Measurements from ENCODE around the gene THUMPD1.

THUMPD1 gene

GRCh38 chr16:20734056-20734455, 7.6 kb downstream of the THUMPD1 start:
- Histone ChIP-seq H3K4me3 (replicated peaks; ENCODE audit: insufficient read depth, low read length) (no peak overlapping the region), H3K27me3 (ENCODE audit: insufficient read depth, poor library complexity, severe bottlenecking) (no peaks in the 10 kb centered on the region), H3K27ac (replicated peaks) (no peak overlapping the region)
- TF ChIP-seq GABPA (IDR thresholded peaks at IDR 0.05; ENCODE audit: low read depth) (no peak), POLR2AphosphoS5 (IDR thresholded peaks at IDR 0.05; ENCODE audit: low read depth) (no peak), SPI1 (IDR thresholded peaks at IDR 0.05; ENCODE audit: borderline replicate concordance, low read depth) (no peak)
- TF ChIP-seq, protein P1, sequence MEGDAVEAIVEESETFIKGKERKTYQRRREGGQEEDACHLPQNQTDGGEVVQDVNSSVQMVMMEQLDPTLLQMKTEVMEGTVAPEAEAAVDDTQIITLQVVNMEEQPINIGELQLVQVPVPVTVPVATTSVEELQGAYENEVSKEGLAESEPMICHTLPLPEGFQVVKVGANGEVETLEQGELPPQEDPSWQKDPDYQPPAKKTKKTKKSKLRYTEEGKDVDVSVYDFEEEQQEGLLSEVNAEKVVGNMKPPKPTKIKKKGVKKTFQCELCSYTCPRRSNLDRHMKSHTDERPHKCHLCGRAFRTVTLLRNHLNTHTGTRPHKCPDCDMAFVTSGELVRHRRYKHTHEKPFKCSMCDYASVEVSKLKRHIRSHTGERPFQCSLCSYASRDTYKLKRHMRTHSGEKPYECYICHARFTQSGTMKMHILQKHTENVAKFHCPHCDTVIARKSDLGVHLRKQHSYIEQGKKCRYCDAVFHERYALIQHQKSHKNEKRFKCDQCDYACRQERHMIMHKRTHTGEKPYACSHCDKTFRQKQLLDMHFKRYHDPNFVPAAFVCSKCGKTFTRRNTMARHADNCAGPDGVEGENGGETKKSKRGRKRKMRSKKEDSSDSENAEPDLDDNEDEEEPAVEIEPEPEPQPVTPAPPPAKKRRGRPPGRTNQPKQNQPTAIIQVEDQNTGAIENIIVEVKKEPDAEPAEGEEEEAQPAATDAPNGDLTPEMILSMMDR (IDR thresholded peaks at IDR 0.05; ENCODE audit: insufficient read depth, low read length): no peak
- TF ChIP-seq, protein P2, sequence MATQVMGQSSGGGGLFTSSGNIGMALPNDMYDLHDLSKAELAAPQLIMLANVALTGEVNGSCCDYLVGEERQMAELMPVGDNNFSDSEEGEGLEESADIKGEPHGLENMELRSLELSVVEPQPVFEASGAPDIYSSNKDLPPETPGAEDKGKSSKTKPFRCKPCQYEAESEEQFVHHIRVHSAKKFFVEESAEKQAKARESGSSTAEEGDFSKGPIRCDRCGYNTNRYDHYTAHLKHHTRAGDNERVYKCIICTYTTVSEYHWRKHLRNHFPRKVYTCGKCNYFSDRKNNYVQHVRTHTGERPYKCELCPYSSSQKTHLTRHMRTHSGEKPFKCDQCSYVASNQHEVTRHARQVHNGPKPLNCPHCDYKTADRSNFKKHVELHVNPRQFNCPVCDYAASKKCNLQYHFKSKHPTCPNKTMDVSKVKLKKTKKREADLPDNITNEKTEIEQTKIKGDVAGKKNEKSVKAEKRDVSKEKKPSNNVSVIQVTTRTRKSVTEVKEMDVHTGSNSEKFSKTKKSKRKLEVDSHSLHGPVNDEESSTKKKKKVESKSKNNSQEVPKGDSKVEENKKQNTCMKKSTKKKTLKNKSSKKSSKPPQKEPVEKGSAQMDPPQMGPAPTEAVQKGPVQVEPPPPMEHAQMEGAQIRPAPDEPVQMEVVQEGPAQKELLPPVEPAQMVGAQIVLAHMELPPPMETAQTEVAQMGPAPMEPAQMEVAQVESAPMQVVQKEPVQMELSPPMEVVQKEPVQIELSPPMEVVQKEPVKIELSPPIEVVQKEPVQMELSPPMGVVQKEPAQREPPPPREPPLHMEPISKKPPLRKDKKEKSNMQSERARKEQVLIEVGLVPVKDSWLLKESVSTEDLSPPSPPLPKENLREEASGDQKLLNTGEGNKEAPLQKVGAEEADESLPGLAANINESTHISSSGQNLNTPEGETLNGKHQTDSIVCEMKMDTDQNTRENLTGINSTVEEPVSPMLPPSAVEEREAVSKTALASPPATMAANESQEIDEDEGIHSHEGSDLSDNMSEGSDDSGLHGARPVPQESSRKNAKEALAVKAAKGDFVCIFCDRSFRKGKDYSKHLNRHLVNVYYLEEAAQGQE (IDR thresholded peaks at IDR 0.05; ENCODE audit: insufficient replicate concordance, low read depth): no peak
- DNase-seq (ENCODE audit: low read depth in 1 of 2, low spot score in 1 of 2): no peak

DNA sequence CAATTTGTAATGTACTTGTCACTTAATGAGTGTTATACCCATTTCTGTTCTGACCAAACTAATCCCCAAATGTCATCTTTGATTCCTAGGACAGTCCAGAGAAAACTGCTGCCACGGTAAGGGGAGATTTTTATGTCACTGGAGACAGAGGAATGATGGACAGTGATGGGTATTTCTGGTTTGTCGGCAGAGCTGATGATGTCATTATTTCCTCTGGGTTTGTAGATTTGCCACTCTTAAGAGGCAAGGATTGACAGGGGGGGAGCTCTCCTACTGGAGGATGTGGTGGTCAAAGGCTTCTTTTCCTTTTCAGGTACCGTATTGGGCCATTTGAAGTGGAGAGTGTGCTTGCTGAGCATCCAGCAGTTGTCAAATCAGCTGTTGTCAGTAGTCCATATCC, 12.5 kb downstream of the THUMPD1 start:
- DNase-seq (ENCODE audit: low read depth in 1 of 2, low spot score in 1 of 2): no peak
- Histone ChIP-seq H3K4me3 (replicated peaks; ENCODE audit: insufficient read depth, low read length) (no peak overlapping the region), H3K27ac (replicated peaks) (no peak overlapping the region), H3K27me3 (ENCODE audit: insufficient read depth, poor library complexity, severe bottlenecking) (no peaks in the 10 kb centered on the region)
- TF ChIP-seq SPI1 (IDR thresholded peaks at IDR 0.05; ENCODE audit: borderline replicate concordance, low read depth): no peak
- TF ChIP-seq, protein P2 (IDR thresholded peaks at IDR 0.05; ENCODE audit: insufficient replicate concordance, low read depth): no peak
- no peak for TF ChIP-seq POLR2AphosphoS5 (IDR thresholded peaks at IDR 0.05; ENCODE audit: low read depth)
- no peak for TF ChIP-seq GABPA (IDR thresholded peaks at IDR 0.05; ENCODE audit: low read depth)
- TF ChIP-seq, protein P1 (IDR thresholded peaks at IDR 0.05; ENCODE audit: insufficient read depth, low read length): no peak

DNA sequence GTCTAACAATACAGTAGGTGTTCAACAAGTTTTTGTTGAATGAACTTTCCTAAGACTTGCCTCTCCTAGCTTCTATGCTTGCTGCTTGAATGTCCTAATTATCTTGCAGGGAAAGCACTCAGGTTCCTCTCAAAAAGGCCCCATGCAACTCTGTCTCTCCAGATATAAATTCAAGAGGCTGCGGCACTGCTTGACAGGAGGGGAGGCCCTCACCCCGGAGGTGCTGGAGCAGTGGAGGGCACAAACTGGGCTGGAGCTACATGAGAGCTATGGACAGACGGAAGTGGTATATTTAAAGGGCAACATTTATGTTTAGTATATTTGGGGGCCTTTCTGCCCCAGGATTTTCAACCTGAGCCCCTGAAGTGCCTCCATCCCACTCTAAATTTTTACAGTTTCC, 14.4 kb downstream of the THUMPD1 start:
- Histone ChIP-seq H3K27ac (replicated peaks) (no peak overlapping the region), H3K27me3 (ENCODE audit: insufficient read depth, poor library complexity, severe bottlenecking) (no peaks in the 10 kb centered on the region), H3K4me3 (replicated peaks; ENCODE audit: insufficient read depth, low read length) (no peak overlapping the region)
- TF ChIP-seq, protein P2 (IDR thresholded peaks at IDR 0.05; ENCODE audit: insufficient replicate concordance, low read depth): no peak
- TF ChIP-seq, protein P1 (IDR thresholded peaks at IDR 0.05; ENCODE audit: insufficient read depth, low read length): no peak
- TF ChIP-seq SPI1 (IDR thresholded peaks at IDR 0.05; ENCODE audit: borderline replicate concordance, low read depth) (no peak), GABPA (IDR thresholded peaks at IDR 0.05; ENCODE audit: low read depth) (no peak), POLR2AphosphoS5 (IDR thresholded peaks at IDR 0.05; ENCODE audit: low read depth) (no peak)
- no peak for DNase-seq (ENCODE audit: low read depth in 1 of 2, low spot score in 1 of 2)
